HG03095 (cell line): ENCODE results near the gene GALNTL6.
"Not testable (repeated sequence)": the region's sequence is repeated elsewhere in the genome, so short reads cannot be mapped to it uniquely, and the experiment has no call there.

ENCODE experiments used
- ATAC-seq: cut with Tn5 transposase; IDR thresholded peaks from one replicate; pipeline ENCODE4 v1.9.1; 2021; ENCODE audit warnings: moderate library complexity; ENCODE audit not compliant: unreplicated experiment

Gene GALNTL6

GRCh38 chr4:173039617-173040577 lies 1226.7 kb downstream of the GALNTL6 start:
- no peak for ATAC-seq

- ATAC-seq = no peak
Measured at GRCh38 chr4:173041482-173041881, 1228.3 kb downstream of the GALNTL6 start.

GRCh38 chr4:173042139-173042538 lies 1228.9 kb downstream of the GALNTL6 start:
- ATAC-seq = not testable (repeated sequence)

- ATAC-seq = no peak
Measured at GRCh38 chr4:173044340-173044739, 1231.1 kb downstream of the GALNTL6 start.

GRCh38 chr4:173045571-173045970 lies 1232.4 kb downstream of the GALNTL6 start:
- no peak for ATAC-seq

GRCh38 chr4:173046144-173046543 lies 1232.9 kb downstream of the GALNTL6 start:
- no peak for ATAC-seq

GRCh38 chr4:173046818-173047217 lies 1233.6 kb downstream of the GALNTL6 start:
- no peak for ATAC-seq

- no peak for ATAC-seq
Measured at GRCh38 chr4:173051232-173051631, 1238.0 kb downstream of the GALNTL6 start.

GRCh38 chr4:173051716-173052115 lies 1238.5 kb downstream of the GALNTL6 start:
- no peak for ATAC-seq

GRCh38 chr4:173052439-173052838 lies 1239.2 kb downstream of the GALNTL6 start:
- ATAC-seq = no peak

- no peak for ATAC-seq
Measured at GRCh38 chr4:173056271-173056670, 1243.1 kb downstream of the GALNTL6 start.

GRCh38 chr4:173056710-173057109 lies 1243.5 kb downstream of the GALNTL6 start:
- ATAC-seq = no peak

- ATAC-seq = no peak
Measured at GRCh38 chr4:173057442-173057841, 1244.2 kb downstream of the GALNTL6 start.

GRCh38 chr4:173057901-173058300 lies 1244.7 kb downstream of the GALNTL6 start:
- ATAC-seq = no peak

GRCh38 chr4:173061160-173061559 lies 1248.0 kb downstream of the GALNTL6 start:
- no peak for ATAC-seq

- ATAC-seq = no peak
Measured at GRCh38 chr4:173073939-173074500, 1260.8 kb downstream of the GALNTL6 start.

- no peak for ATAC-seq
Measured at GRCh38 chr4:173074501-173074946, 1261.3 kb downstream of the GALNTL6 start.

- no peak for ATAC-seq
Measured at GRCh38 chr4:173076903-173077634, 1263.9 kb downstream of the GALNTL6 start.

GRCh38 chr4:173088144-173088543 lies 1274.9 kb downstream of the GALNTL6 start:
- no peak for ATAC-seq
